Right forelimb (tissue), 1 donor: ENCODE measurements around the gene ELAC2.

Experiments used
- DNase-seq: peaks from one replicate; pipeline ENCODE4 v3.0.0-alpha.2; 2018

The ELAC2 gene

DNA sequence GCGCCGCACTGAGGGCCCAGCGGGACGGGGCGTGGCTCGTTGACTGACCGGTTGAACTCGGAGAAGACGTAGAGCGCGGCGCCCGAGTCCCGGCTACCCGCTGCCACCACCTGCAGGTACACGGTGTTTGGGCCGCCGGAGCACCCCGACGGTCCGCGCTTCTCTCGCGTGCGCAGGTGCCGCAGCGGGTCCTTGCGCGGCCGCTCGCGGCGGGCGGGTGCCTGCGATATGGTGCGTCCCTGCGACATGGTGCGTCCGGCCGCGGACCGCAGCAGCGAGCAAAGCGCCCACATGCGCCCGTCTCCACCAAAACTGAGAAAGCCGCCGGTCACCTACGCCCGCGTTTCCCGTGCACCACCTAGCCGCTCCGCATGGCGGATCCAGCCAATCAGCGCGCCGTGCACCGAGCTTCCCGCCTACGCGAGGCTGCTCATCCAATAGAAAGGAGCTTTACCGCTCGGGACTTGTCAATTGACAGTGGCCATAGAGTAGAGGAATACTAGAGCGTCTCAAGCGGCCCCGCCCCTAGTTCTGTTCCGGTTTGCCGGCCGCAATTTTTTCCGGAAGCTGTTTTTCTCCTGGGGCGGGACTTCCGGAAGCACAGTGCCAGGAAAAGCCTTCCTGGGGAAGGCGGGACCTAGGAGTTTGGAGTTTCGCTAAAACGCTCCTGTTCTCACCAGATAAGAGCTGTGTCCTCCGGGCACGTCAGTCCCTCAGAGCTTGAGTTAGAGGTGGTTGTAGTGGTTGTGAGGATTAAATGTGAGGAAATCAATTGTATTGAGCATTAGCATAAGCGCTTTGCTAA lies at the start of gene ELAC2:
Gene ELAC2 (minus strand): TSS at position 373 of the 805 bp plus-strand sequence. CDS start 80 bp downstream, at position 293.
- DNase-seq = peak; percentile 99

DNA sequence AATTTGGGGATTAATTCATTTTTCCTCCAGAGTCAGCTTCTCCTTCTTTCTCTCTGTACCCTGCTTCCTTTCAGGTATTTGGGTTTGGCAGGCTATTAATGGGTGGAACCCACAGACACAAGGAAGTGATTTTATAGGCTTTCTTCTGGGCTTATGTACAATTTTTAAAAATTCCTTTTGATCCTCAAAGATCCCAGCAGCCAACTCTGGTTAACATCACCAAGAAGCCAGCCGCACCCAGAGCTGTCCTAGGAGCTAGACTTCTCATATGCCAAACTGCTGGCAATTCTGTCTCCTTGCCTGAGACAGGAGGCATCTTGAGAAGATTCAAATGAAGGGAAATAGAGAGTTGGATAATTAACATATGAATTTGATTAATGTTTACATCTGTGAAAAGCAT lies 47.2 kb upstream of the ELAC2 start:
- DNase-seq = no peak

DNA sequence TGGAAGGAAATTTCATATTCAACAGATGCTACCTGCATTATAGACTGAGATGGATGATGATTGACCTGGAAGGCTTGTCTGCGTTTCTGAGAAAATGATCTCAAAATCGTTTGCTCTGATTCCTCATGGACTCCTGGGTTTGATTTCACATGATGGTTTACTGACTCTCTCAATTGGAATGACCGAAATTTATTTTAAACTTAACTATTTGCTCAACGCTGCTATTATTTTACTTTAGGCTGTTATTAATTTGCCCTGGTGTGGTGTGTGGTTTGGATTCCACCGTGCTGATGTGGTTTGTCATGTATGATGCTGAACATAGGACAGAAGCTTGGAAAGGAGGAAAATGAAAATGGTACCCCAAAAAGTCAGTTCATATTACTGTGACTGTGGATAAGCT lies 37.3 kb upstream of the ELAC2 start:
- DNase-seq = no peak

- DNase-seq = no peak
Measured at GRCh38 chr17:13054666-13055065, 36.8 kb upstream of the ELAC2 start.

- DNase-seq = peak; percentile 55
Measured at GRCh38 chr17:13051915-13052314, 34.1 kb upstream of the ELAC2 start.

- DNase-seq = no peak
Measured at GRCh38 chr17:13047011-13047606, 29.3 kb upstream of the ELAC2 start.

DNA sequence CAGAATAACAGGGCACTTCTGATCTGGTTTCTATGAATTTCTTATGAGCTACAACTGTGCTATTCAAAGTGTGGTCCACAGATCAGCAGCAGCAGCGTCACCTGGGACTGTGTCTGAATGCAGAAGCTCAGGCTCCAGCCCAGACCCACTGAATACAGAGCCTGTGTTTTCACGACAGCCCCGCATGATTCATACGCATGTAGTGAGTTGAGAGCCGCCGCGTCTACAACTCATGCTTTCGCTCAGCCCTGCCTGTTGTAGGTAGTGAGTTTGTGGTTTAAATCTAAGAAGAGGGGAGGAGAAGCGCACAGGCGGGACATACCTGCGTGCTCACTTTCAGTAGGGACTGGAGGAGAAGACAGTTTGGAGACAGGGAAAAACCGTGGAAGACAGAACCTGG lies 28.5 kb upstream of the ELAC2 start:
- DNase-seq = no peak

- peak; percentile 55 for DNase-seq
Measured at GRCh38 chr17:13044572-13045065, 26.8 kb upstream of the ELAC2 start.

DNA sequence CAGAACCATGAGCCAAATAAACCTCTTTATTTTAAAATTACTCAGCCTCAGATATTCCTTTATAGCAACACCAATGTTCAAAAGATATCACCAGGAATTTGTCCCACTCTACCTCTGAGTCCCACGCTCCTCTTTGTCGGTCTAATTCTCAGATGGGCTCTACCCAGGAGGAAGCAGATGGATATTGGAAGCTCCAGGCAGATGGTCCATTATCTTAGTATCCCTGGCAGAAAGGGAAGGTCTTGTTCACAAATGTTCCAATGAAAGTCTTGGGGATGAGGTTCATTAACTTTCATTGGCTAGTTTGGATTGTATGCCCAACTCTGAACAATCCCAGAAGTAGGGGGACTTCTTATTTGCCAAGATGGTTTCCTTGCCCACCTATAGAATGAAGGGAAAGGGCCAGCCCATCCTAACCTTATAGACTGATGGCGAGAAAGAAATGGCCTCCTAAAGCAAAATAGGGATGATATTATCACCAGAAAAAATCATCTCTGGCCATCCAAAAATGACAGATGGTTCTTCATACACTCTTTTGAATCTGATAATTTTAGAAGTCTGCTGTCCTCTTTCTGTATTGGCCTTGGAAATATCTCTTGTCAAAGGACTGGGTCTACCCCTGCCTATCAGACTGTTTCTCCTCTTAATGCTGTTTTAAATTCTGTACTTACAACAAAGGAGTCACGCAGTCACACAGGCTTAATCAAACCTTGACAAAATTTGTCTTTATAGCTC lies 21.3 kb upstream of the ELAC2 start:
- no peak for DNase-seq

DNA sequence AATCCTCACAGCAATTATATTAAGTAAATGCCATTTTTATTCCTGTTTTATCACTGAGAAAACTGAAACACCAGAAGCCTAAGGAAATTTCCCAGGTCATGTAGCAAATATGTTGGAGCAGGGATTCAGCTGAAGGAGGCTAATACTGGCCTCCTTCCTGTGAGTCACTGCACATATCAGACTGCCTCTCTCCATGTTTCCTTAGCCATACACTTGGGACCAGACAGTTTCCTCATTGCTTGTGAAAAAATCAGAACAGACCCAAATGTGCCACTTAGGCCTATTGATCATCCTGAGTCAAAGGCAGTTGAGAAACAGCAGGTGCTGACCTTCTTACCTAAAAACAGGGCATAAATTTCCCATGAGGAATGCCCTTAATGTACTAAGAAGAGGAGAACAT lies 18.9 kb upstream of the ELAC2 start:
- DNase-seq = no peak

DNA sequence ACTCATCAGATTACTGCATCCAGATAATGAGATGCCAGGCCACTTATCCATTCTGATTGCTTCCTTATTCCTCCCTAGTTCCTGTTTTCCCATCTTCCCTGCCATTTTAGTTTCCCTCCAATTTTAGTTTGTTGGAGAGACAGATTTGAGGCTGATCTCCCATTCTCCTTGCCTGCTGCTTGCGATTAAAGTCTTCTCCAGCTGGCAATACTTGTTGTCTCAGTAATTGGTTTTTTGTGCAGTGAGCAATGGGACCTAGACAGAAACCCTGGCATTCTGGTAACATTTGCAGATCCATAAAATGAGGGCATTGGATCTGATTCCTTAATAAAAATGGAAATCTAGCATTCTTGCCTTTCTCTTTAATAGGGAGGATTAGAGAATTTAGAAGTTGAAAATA lies 17.6 kb upstream of the ELAC2 start:
- no peak for DNase-seq

DNA sequence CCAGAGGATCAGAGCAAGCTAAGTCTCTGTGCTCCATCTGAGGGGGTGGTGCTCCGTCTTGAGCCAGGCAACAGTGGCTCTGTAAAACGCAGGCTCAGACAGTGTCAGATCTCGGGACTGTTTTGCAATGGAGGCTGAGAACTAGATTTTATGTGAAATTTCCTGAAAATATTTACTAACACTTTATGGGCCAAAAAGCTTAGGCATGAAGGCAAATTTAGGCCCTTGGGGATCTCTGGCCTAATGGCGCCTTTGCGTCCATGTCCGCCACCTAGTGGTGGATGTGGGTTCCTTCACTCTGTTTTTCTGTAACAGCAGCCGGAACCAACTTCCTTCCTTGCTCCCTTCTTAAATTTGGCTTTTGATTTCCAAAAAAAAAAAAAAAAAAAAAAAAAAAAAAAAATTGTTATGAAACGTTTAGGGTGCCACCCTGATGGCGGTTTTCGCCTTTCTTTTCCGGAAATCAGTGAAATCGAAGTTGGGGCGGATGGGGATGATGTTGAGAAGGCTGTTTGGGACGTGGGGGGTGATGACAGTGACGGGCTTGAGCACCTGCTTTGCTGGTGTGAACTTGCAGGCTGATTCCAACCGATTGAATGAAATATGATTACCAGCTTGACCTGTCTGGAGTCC lies 14.0 kb upstream of the ELAC2 start:
- peak; percentile 37 for DNase-seq

GRCh38 chr17:13030459-13031300 lies 12.9 kb upstream of the ELAC2 start:
- peak; percentile 77 for DNase-seq

DNA sequence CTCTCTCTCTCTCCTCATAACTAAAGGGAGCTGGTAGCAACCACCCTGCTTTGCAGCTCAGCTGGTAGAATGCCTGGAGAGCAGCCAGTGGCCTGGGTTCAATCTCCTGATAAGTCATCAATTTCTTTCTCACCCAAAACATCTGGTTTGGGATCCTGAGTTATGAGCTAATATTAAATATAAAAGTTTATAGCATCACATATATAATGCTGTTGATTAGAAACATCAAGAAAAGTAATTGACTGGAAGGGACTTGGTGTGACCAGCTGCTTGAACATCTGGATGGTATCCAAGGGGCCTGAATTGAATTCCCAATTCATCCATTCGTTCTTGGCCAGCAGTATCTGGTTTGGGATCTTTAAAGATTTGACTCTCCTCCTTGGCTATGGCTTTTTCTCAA lies 12.2 kb upstream of the ELAC2 start:
- peak; percentile 5 for DNase-seq

DNA sequence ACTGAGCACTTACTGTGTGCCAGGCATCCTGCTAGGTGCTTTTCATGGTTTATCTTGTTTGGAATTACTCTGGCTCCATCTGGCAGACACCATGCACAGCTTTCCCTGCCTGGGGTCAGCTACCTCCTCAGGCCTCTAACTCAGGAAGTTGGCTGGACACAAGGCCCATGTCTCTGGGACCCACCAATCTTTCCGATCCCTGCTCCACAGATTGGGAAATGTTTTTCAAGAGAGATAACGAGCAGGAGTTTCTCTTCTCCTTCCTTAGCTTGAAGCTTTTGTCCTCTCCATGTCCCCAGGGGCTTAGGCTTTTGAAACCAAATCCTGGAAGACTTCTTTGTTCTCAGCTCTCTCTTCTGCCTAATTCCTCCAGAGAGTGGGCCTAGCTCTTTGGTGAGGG lies 11.5 kb upstream of the ELAC2 start:
- DNase-seq = peak; percentile 34

DNA sequence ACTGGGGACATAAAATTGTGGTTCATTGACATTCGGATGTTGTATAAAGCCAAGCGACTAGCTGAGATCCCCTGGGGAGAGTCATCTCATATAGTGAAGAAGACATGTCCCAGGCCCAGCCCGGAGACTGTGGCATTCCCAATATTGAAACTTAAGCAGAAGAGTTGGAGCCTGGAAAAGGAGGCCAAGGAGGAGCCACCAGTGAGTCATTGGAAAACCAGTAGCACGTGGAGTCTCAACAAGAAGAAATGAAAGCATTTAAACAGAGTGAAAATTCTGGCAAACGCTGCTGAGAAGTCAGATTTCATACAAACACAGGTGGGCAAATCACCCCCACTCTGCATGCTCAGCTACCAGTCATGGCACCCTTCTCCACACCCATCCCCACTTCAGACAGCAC lies 9.4 kb upstream of the ELAC2 start:
- DNase-seq = peak; percentile 24

DNA sequence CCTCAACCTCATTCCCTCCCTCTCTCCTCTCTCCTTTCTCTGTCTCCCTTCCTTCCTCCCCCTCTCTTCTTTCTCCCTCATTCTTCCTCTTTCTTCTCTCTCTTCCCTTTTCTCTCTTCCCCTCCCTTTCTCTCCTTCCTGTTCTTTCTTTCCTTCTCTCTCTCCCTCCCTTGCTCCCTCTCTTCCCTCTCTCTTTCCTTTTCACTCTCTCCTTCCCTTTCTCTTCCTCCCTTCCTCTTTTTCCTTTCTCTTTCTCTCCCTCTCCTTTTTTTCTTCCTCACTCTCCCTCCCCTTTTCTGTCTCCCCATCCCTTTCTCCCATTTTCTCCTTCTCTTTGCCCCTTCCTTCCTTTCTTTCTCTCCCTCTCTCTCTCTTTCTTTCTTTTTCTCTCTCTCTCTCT lies 7.9 kb upstream of the ELAC2 start:
- DNase-seq = no peak

DNA sequence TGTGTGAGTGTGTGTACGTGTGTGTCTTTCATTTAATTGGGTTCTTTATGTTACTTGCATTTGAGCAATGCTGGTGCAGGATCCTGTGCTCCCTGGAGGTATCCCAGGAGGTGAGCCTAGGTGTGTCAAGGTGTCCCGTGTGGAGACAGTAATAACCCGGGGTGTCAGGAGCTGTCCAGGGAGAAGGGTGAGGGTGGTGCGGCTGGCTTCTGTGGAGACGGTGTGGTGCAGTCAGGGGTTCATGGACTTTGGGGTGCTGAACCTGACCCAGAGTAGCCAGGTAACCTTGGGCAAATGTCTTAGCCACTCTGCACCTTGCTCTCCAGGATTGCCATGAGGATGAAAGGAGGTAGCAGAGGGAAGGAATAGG lies 7.4 kb upstream of the ELAC2 start:
- DNase-seq = peak; percentile 11

- DNase-seq = peak; percentile 76
Measured at GRCh38 chr17:13024526-13025257, 6.9 kb upstream of the ELAC2 start.

DNA sequence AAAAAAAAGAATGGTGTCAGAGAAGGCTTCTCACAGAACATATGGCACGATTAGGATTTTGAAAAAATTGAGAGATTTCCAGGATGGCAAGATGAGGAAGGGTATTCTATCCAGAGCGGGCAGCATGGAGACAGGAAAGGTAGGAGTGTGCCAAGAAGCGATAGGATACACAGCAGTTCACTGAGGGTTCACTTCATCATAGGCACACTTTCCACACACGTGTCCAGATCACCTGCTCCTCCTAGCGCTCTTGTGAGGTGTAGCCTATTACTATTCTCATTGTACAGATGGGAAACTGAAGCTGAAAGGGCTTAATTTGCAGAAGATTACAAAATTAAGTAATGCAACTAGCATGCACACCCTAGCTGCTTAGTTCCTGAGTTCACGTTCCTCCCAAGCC lies 6.2 kb upstream of the ELAC2 start:
- DNase-seq = no peak

DNA sequence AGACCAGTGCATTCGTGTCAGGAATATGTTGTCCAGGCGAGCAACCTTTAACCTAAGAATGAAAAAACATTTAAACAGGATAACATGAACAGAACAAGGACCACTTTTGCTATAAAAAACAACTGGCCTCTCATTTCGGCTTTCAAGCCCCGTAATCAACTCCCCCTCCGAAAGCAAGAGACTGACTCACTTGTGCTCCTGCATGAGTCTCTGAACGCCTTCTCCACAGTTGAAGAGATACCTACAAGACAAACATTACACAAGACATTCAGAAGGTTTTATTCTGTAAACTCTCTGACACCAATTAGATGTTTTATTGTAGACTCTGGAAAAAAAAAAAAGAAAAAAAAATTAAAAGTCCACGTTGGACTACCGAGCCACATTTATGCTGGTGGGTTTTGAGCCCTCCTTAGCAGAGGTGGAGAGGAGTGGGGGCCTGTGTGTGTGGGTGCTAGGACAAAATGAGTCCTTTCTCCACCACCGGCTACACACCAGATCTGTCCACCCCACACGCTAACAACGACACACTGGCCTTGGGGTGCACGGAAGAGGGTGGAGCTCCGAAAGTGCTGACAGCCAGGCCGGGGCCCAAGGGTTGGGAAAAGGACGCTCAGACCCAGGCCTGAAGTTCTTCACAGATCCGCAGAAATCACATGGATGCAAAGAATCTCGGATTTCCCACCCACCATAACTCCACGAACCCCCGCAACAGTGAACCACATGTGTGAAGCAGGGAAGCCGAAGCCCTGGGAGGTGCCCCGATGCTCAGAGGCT lies 759 bp downstream of the ELAC2 start:
- peak; percentile 23 for DNase-seq
